HepG2 (cell line): ENCODE data around the gene NCAPD2. TPM values are rescaled to one million over a fixed set of nuclear protein-coding genes. Genes with fewer than 3 reads are reported as not detected.

Experiments used
- CCDC6 ChIP-seq: sonication (generic); formaldehyde crosslinking; IDR thresholded peaks from 2 replicates; pipeline ENCODE4 v1.8.1; 2022; ENCODE audit warnings: mild to moderate bottlenecking, missing genetic modification reagents, moderate library complexity
- ISL2 ChIP-seq: sonication (generic); formaldehyde crosslinking; IDR thresholded peaks from 2 replicates; pipeline ENCODE4 v1.5.0; 2020; ENCODE audit warnings: missing genetic modification reagents
- MAFG ChIP-seq: sonication (generic); formaldehyde crosslinking; IDR thresholded peaks from 2 replicates; pipeline ENCODE4 v1.5.1; 2020; ENCODE audit warnings: mild to moderate bottlenecking, missing genetic modification reagents
- MEF2D ChIP-seq: sonication (generic); formaldehyde crosslinking; IDR thresholded peaks from 2 replicates; pipeline ENCODE4 v1.5.1; 2020; ENCODE audit warnings: mild to moderate bottlenecking, missing genetic modification reagents
- MTA3 ChIP-seq: sonication (generic); formaldehyde crosslinking; IDR thresholded peaks from 2 replicates; pipeline ENCODE4 v1.4.0; 2020; ENCODE audit warnings: missing genetic modification reagents
- POLR2A ChIP-seq, 2 experiments: IDR thresholded peaks; 2 replicates each; pipeline ENCODE4 v1.6.1; 2011; ENCODE audit warnings: low read depth in 2 of 2, low read length in 2 of 2, mild to moderate bottlenecking in 1 of 2, moderate library complexity in 1 of 2; ENCODE audit not compliant: insufficient read depth in 1 of 2
- SRY ChIP-seq: sonication (generic); formaldehyde crosslinking; IDR thresholded peaks from 2 replicates; pipeline ENCODE4 v1.8.0; 2022; ENCODE audit warnings: mild to moderate bottlenecking, missing genetic modification reagents
- ZNF24 ChIP-seq: fragments of 450-650 bp; IDR thresholded peaks from 2 replicates; pipeline ENCODE4 v1.6.1; 2017; ENCODE audit warnings: antibody characterized with exemption, mild to moderate bottlenecking
- ZNF619 ChIP-seq: sonication (generic); formaldehyde crosslinking; IDR thresholded peaks from 2 replicates; pipeline ENCODE4 v1.4.0; 2020; ENCODE audit warnings: mild to moderate bottlenecking, missing genetic modification reagents
- ZNF674 ChIP-seq: sonication (generic); formaldehyde crosslinking; IDR thresholded peaks from 2 replicates; pipeline ENCODE4 v1.5.0; 2020; ENCODE audit warnings: low read depth, mild to moderate bottlenecking, missing genetic modification reagents
- polyA plus RNA-seq, 8 experiments: library from polyadenylated mRNA; depleted of rRNA in 3 of 8; stranded (reverse) in 7 of 8; unstranded in 1 of 8; fragments of >200 nt; fragmentation: Illumina TruSeq in 4 of 8; extraction: Trizol in 4 of 8; gene quantifications; 2 replicates each; pipeline versions ENCODE4 v1.2.1 to v1.2.3, GENCODE V29; 2011 to 2016; ENCODE audit warnings: low read depth in 4 of 8, missing spikeins in 1 of 8, mixed read lengths in 1 of 8; ENCODE audit not compliant: insufficient read depth in 1 of 8
- total RNA-seq, 5 experiments: library from RNA; depleted of rRNA; stranded (reverse); fragments of >200 nt; fragmentation: Illumina TruSeq; extraction: Trizol; gene quantifications; 2 replicates each; pipeline ENCODE4 v1.2.3, GENCODE V29; 2016; ENCODE audit warnings: low read depth in 1 of 5
- TF ChIP-seq, protein P1 (sequence below): sonication (generic); formaldehyde crosslinking; IDR thresholded peaks from 2 replicates; pipeline ENCODE4 v1.4.0; 2020; ENCODE audit warnings: missing genetic modification reagents
- TF ChIP-seq, protein P2 (sequence below): sonication (generic); formaldehyde crosslinking; IDR thresholded peaks from 2 replicates; pipeline ENCODE4 v1.5.1; 2020; ENCODE audit warnings: missing genetic modification reagents, mild to moderate bottlenecking, borderline replicate concordance
- TF ChIP-seq, protein P3 (sequence below): sonication (generic); formaldehyde crosslinking; IDR thresholded peaks from 2 replicates; pipeline ENCODE4 v1.8.1; 2022; ENCODE audit warnings: low read depth, mild to moderate bottlenecking, missing genetic modification reagents
- TF ChIP-seq, protein P4 (sequence below): IDR thresholded peaks from 2 replicates; pipeline ENCODE4 v1.6.1; 2016; ENCODE audit warnings: low read depth, control low read depth

The NCAPD2 gene
- total and polyA plus RNA-seq, 2 of the 13 experiments (the other 11 are each of a cell fraction or from before 2014, with no cell fraction given): 51.1 to 65.6 TPM

DNA sequence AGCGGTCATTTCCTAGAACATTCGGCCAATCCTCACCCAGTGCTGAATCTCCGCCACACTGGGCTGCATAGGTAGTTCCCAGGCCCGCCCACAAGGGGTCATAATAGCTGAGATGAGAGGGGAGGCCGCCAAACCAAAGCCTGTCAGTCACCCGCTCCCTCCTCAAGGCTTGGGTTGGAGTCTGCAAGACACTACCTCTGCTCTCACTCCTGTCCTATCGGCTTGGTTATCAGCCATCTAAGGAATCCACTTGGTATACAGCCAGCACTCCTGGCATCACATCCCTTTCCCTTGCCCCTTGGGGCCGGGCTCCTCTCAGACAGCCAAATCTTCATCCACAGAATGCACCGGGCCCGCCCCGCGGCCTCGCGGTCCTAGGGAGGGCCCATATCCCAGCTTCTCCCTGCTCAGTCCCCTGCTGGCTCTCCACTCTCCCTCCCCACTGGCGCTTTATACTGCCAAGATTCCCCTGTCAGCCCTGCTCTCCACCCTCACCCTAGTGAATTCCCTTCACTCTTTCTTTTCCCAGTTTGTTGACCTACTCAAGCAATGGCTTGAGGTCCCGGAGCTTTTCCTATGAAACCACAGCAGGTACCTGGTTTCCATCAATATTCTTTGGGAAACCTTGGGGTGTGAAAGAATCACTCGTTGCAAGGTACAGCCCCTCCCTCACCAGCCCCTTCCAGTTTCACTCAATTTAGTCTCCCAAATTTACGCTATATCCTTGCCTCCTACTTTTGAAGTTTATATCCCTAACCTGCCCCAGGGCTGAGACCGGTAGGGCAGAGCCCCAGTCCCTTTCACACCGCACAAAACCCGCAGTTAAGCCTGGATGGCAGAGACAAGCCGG, 60.5 kb downstream of the NCAPD2 start (continued):
- TF ChIP-seq, protein P1, sequence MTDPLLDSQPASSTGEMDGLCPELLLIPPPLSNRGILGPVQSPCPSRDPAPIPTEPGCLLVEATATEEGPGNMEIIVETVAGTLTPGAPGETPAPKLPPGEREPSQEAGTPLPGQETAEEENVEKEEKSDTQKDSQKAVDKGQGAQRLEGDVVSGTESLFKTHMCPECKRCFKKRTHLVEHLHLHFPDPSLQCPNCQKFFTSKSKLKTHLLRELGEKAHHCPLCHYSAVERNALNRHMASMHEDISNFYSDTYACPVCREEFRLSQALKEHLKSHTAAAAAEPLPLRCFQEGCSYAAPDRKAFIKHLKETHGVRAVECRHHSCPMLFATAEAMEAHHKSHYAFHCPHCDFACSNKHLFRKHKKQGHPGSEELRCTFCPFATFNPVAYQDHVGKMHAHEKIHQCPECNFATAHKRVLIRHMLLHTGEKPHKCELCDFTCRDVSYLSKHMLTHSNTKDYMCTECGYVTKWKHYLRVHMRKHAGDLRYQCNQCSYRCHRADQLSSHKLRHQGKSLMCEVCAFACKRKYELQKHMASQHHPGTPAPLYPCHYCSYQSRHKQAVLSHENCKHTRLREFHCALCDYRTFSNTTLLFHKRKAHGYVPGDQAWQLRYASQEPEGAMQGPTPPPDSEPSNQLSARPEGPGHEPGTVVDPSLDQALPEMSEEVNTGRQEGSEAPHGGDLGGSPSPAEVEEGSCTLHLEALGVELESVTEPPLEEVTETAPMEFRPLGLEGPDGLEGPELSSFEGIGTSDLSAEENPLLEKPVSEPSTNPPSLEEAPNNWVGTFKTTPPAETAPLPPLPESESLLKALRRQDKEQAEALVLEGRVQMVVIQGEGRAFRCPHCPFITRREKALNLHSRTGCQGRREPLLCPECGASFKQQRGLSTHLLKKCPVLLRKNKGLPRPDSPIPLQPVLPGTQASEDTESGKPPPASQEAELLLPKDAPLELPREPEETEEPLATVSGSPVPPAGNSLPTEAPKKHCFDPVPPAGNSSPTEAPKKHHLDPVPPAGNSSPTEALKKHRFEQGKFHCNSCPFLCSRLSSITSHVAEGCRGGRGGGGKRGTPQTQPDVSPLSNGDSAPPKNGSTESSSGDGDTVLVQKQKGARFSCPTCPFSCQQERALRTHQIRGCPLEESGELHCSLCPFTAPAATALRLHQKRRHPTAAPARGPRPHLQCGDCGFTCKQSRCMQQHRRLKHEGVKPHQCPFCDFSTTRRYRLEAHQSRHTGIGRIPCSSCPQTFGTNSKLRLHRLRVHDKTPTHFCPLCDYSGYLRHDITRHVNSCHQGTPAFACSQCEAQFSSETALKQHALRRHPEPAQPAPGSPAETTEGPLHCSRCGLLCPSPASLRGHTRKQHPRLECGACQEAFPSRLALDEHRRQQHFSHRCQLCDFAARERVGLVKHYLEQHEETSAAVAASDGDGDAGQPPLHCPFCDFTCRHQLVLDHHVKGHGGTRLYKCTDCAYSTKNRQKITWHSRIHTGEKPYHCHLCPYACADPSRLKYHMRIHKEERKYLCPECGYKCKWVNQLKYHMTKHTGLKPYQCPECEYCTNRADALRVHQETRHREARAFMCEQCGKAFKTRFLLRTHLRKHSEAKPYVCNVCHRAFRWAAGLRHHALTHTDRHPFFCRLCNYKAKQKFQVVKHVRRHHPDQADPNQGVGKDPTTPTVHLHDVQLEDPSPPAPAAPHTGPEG (CRISPR knock-in tag): no peak
- TF ChIP-seq MAFG (no peak), MTA3 (CRISPR knock-in tag) (no peak), ZNF24 (no peak), ZNF619 (CRISPR knock-in tag) (no peak), ZNF674 (CRISPR knock-in tag) (no peak), MEF2D (CRISPR knock-in tag) (no peak), POLR2A (IDR thresholded peaks at IDR 0.05; ENCODE audit: insufficient read depth in 1 of 2, low read depth in 2 of 2, low read length in 2 of 2) (0 out of 4 replicates have a peak, but pooled peaks of 1 of the 2 experiments have one; percentile 25), CCDC6 (CRISPR knock-in tag) (no peak), SRY (CRISPR knock-in tag) (no peak), ISL2 (CRISPR knock-in tag) (no peak)
- TF ChIP-seq, protein P2, sequence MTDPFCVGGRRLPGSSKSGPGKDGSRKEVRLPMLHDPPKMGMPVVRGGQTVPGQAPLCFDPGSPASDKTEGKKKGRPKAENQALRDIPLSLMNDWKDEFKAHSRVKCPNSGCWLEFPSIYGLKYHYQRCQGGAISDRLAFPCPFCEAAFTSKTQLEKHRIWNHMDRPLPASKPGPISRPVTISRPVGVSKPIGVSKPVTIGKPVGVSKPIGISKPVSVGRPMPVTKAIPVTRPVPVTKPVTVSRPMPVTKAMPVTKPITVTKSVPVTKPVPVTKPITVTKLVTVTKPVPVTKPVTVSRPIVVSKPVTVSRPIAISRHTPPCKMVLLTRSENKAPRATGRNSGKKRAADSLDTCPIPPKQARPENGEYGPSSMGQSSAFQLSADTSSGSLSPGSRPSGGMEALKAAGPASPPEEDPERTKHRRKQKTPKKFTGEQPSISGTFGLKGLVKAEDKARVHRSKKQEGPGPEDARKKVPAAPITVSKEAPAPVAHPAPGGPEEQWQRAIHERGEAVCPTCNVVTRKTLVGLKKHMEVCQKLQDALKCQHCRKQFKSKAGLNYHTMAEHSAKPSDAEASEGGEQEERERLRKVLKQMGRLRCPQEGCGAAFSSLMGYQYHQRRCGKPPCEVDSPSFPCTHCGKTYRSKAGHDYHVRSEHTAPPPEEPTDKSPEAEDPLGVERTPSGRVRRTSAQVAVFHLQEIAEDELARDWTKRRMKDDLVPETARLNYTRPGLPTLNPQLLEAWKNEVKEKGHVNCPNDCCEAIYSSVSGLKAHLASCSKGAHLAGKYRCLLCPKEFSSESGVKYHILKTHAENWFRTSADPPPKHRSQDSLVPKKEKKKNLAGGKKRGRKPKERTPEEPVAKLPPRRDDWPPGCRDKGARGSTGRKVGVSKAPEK (CRISPR knock-in tag): no peak
- TF ChIP-seq, protein P3, sequence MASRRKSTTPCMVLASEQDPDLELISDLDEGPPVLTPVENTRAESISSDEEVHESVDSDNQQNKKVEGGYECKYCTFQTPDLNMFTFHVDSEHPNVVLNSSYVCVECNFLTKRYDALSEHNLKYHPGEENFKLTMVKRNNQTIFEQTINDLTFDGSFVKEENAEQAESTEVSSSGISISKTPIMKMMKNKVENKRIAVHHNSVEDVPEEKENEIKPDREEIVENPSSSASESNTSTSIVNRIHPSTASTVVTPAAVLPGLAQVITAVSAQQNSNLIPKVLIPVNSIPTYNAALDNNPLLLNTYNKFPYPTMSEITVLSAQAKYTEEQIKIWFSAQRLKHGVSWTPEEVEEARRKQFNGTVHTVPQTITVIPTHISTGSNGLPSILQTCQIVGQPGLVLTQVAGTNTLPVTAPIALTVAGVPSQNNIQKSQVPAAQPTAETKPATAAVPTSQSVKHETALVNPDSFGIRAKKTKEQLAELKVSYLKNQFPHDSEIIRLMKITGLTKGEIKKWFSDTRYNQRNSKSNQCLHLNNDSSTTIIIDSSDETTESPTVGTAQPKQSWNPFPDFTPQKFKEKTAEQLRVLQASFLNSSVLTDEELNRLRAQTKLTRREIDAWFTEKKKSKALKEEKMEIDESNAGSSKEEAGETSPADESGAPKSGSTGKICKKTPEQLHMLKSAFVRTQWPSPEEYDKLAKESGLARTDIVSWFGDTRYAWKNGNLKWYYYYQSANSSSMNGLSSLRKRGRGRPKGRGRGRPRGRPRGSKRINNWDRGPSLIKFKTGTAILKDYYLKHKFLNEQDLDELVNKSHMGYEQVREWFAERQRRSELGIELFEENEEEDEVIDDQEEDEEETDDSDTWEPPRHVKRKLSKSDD (CRISPR knock-in tag): no peak
- TF ChIP-seq, protein P4, sequence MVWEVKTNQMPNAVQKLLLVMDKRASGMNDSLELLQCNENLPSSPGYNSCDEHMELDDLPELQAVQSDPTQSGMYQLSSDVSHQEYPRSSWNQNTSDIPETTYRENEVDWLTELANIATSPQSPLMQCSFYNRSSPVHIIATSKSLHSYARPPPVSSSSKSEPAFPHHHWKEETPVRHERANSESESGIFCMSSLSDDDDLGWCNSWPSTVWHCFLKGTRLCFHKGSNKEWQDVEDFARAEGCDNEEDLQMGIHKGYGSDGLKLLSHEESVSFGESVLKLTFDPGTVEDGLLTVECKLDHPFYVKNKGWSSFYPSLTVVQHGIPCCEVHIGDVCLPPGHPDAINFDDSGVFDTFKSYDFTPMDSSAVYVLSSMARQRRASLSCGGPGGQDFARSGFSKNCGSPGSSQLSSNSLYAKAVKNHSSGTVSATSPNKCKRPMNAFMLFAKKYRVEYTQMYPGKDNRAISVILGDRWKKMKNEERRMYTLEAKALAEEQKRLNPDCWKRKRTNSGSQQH: no peak
